ENCODE data around the gene NR3C1. TPM values are rescaled to one million over a fixed set of nuclear protein-coding genes. Genes with fewer than 3 reads are reported as not detected.

The NR3C1 gene
- total RNA-seq, 1 experiment from 2014 or later: 50.8 TPM

DNA sequence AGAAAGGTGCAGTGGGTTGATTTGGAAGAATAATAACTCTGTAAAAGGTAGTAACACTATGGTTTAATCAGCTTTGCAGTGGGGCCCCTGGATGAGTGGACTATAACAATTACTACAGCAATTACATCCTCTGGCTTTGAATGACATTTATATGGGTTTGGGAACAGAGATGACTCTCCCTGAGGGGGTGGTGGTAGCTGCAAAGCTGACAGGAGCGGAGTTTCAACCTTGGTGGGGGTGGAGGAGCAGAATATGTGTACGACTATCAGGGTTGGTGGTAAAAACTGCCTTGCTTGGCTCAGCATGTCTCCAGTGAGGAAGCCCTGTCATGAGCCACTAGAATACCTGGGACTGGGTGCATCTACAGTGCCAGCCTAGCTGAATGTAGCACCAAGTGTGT lies 28.3 kb upstream of the NR3C1 start:
- Histone ChIP-seq H3K9me3 (no peaks in the 10 kb centered on the region), H3K4me3 (no peak overlapping the region), H3K27me3 (no peaks in the 10 kb centered on the region), H3K36me3 (no peaks in the 10 kb centered on the region)
- no peak for DNase-seq

DNA sequence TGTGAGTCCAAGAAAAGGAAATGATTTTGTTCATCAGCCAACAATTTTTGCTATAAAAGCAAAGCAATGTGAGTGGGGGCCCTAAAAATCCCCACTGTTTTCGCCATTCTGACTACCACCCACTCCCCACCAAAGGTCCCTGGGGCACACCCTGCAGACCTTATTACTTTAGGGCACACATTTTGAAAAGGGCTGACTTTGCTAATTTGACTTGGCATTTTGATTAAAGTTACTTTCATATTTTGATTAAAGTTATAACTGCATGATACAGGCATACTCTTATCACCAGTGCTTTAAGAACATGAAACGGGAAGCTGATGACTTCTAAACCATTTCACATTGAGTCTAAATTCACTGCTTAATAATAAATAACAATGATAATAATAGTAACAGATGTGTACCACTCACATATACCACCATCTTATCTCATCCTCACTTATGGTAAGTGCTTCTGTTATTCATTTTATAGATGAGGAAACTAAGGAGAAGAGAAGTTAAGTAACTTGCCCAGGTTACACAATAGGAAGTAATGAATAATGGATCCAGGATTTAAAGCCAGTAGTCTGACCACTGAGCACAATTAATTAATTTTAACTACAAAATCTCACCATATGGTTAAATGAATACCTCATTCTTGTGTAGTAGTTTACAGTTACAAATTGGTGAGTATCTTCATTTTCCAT lies 25.4 kb upstream of the NR3C1 start:
- Histone ChIP-seq H3K4me3 (no peak overlapping the region), H3K36me3 (no peaks in the 10 kb centered on the region), H3K27me3 (no peaks in the 10 kb centered on the region), H3K9me3 (no peaks in the 10 kb centered on the region)
- no peak for DNase-seq

DNA sequence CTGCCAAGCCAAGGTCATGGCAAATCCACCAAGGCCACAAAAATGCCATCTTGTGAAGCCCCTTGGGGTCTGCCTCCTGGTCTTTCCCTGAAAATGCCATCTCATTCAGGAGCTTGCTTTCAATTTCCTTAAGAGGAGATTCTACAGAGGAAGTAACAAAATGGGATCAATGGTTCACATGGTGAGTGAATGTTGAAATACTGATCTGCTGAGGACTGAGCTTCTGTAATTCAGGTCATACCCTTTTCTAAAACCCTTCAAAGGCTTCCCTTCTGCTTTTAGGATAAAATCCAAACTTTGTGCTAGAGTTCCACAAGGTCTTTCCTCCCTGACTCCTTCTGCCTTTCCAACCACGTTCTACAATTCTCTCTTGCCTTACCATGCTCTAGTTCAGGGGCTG lies 24.7 kb upstream of the NR3C1 start:
- H3K27me3 ChIP-seq: no peaks in the 10 kb centered on the region
- no peaks in the 10 kb centered on the region for H3K36me3 ChIP-seq
- H3K4me3 ChIP-seq: no peak overlapping the region
- no peak for DNase-seq
- H3K9me3 ChIP-seq: peaks cover 2% of the 10 kb centered on the region; the same call in 1 of the 2 replicates

DNA sequence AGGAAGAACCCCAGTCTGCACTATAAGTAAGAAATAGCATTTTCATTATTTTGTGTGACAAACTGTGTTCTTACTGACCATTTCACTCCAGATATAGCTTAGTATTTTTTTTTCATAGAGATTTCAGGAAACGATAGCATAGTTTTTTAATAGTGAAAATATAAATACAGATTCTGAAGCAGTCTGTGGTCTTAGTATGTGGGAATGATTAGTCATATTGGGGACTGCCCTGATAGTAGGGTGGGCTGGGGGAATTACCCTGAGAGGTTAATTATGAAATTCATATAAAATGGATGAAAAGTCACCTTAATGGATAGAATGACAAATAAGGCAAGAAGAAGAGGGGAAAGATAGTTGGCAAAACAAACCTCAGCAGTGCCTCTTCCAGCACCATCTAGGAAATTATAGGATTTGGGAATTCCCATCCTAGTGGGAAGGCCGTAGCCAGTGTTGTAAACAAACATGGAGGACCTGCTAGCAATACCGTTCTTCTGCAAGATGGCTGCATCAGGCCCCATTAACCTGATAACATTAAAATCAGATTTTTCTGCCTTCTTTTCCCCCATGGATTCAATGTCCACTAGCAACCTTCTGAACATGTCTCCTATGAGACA lies 23.7 kb upstream of the NR3C1 start:
- no peak overlapping the region for H3K4me3 ChIP-seq
- no peaks in the 10 kb centered on the region for H3K36me3 ChIP-seq
- H3K9me3 ChIP-seq: peaks cover 2% of the 10 kb centered on the region; the same call in 1 of the 2 replicates
- DNase-seq: no peak
- H3K27me3 ChIP-seq: no peaks in the 10 kb centered on the region

DNA sequence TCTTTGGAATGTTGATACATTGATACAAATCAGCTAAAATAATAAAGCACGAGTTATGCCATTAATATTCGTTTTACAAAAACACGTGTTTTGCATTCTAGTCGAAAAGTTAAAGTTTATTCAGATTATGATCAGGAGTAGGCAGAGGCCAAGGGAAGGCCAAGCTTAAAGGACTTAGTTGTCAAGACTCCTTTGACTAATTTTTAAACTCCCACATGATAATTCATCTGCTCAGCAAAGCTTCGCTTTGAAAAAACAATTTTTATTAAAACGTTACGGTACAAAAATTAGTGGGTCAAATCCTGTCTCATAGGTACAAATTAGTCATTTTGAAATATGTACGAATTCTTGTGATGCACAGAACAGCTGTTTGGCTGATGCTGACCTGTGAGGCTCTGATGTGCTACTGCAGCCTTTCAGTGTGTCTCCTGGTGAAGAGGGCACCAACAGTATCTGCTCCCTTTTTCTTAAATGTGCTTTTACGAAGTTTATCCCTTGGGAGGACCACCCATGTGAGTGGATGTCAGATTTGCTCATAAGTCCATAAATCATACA lies 23.0 kb upstream of the NR3C1 start:
- H3K9me3 ChIP-seq: peaks cover 2% of the 10 kb centered on the region; the same call in 1 of the 2 replicates
- DNase-seq: no peak

DNA sequence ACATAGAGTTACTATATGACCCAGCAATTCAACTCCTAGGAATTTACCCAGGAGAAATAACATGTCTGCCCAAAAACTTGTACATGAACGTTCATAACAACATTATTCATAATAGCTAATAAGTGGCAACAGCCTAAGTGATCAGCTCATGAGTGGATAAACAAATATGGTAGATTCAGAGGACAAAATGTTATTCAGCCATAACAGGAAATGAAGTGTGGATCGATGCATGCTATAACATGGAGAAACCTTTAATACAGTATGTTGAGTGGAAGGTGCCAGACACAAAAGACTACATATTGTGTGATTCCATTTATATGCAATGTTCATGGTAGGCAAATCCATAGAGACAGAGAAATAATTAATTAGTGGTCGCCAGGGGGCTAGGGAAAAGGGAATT lies 22.3 kb upstream of the NR3C1 start:
- Histone ChIP-seq H3K9me3 (peaks cover 2% of the 10 kb centered on the region; the same call in 1 of the 2 replicates), H3K27me3 (no peaks in the 10 kb centered on the region), H3K4me3 (no peak overlapping the region), H3K36me3 (no peaks in the 10 kb centered on the region)
- no peak for DNase-seq

More for the DNA sequence above, 23.0 kb upstream of the NR3C1 start:
- no peaks in the 10 kb centered on the region for H3K27me3 ChIP-seq
- H3K4me3 ChIP-seq: no peak overlapping the region
- H3K36me3 ChIP-seq: no peaks in the 10 kb centered on the region

DNA sequence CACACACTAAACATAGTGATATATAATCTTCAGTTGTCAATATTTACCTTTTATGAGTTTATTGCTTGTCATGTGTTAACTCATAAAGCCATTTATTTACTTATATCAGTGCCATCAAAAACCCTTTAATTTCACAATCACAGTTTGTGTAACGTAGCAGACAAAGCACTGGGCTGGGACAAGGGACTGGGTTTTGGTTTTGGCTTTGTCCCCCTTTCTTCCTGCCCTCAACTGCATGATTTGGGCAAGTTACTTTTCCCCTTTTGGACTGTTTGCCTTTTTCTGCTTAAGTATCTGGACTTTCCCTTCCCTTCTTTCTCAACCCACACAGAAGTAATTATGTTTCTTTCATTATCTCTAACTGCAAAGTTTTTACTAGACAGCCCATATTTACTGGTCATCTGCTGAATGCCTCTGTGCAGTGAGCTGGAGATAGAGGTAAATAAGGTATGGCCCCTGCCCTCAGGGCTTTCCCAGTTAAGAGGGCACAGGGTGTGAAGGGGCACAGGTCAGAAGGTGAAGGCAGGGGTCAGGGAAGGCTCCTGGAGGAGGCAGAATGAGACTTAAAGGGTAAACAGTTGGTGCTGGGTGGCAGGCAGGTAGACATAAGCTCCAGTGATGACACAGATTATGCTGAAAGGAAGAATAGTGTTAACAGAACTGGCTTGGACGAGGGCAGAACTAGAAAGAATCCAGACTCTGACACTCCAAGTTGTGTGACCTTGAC lies 14.8 kb upstream of the NR3C1 start:
- H3K36me3 ChIP-seq: no peaks in the 10 kb centered on the region
- no peaks in the 10 kb centered on the region for H3K9me3 ChIP-seq
- H3K27me3 ChIP-seq: no peaks in the 10 kb centered on the region
- DNase-seq: no peak
- no peak overlapping the region for H3K4me3 ChIP-seq

DNA sequence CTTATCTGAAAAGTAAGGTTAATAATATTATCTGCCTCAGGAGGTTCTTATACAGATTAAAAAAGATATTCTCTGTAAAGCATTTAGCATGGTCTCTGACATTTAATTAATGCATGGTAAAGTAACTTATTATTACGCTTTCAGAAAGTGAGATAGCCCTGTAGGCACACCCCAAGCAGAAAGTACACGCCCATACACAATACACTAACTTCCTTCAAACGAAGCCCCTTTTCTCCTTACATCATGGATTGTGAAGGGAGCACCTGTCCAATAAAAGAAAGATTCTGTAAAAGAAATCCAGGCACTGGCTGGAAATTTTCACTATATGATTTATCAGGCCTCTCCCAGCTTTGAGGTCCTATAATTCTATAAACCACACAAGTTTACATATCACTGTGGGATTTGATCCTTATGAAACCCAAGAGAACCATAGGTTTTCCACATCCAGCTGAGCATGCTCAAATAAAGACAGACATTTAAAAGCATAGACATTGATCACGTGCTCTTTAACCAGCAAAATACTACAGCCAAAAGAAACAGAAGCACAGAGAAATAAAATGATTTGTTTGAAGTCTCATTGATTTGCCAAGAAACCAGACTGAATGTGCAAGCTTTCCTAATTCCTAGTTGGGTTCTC lies 14.1 kb upstream of the NR3C1 start:
- Histone ChIP-seq H3K27me3 (no peaks in the 10 kb centered on the region), H3K4me3 (no peak overlapping the region), H3K36me3 (no peaks in the 10 kb centered on the region), H3K9me3 (no peaks in the 10 kb centered on the region)
- no peak for DNase-seq

DNA sequence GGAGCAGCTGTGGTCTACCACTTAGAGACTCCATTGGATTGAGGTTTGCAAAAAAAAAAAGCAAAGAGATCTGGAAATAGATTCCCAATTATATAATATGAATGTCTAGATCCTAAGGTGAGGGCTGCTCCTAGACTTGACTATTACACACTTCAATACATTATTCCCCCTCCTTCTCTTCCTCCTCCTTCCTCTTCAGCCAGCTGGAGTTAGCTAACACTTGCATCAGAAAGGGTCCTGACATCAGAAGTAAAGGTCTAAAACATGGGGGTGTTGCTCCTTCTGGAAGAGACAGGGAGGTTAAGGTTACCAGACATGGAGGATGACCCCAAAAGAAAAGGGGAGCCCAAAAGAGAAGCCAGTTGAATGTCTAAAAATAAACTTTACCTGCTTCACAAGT lies 12.9 kb upstream of the NR3C1 start:
- Histone ChIP-seq H3K9me3 (no peaks in the 10 kb centered on the region), H3K36me3 (no peaks in the 10 kb centered on the region), H3K27me3 (no peaks in the 10 kb centered on the region), H3K4me3 (no peak overlapping the region)
- no peak for DNase-seq

DNA sequence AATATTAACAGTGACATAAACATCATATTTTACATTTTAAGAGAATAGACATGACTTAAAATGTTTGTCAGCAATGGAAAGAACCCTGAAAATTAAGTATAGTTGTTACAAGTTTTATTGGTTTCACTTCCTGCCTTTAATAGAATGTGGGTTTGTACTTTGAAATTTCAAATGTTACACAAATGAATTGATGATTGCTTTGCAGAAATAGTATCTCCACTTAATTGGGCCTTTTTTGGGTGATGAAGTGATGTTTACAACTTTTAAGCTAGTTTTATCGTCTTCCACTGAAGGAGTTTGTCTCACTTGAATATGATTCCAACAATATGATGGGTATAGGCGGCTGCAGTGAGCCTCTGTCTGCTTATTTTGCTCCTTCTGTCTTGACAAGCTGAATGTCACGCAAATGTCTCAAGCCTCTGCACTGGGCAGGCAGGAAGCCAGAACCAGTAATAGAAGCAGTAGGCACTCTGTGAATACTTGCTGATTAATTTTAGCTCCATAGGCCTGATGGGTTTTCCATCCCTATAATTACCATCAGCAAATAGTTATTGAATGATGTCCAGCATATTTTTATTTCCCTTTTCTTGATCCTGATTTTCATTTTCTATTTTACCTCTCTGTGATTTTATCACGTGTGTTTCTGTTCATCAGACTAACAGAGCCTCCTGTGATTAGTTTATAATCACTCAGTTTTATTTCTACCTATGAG lies 10.6 kb upstream of the NR3C1 start:
- Histone ChIP-seq H3K9me3 (no peaks in the 10 kb centered on the region), H3K4me3 (no peak overlapping the region), H3K27me3 (no peaks in the 10 kb centered on the region), H3K36me3 (no peaks in the 10 kb centered on the region)
- DNase-seq: no peak

DNA sequence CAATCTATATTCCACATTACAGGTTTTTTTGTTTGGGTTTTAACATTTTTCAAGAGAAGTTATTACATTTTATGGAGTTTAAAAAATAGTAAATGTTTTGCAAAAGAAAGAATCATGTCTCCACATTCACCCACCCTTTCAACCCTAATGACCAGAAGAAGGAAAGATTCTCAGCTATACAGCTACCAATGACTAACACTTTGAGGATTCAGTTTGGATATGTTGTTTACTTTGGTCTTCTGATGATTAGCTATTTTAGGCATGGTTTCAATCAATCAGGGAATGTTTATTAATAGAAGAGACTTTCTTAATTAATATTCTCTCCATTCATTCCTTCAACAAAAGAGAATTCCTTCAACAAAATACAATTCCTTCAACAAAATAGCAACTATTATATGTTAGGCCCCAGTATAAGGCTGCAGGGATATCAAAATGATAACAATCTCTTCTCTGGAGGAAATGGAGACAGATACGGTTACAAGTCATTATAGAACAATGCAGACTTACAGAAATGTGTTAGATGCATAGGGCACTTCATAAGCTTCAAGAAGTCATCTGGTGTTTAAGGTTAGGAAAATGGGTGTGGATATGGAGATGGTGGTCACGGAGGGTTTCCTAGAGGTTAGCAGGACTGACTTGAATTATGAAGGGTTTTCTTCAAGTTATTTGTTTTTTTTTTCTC lies 9.3 kb upstream of the NR3C1 start:
- H3K36me3 ChIP-seq: no peaks in the 10 kb centered on the region
- DNase-seq: no peak
- H3K9me3 ChIP-seq: no peaks in the 10 kb centered on the region
- H3K27me3 ChIP-seq: no peaks in the 10 kb centered on the region
- H3K4me3 ChIP-seq: no peak overlapping the region

DNA sequence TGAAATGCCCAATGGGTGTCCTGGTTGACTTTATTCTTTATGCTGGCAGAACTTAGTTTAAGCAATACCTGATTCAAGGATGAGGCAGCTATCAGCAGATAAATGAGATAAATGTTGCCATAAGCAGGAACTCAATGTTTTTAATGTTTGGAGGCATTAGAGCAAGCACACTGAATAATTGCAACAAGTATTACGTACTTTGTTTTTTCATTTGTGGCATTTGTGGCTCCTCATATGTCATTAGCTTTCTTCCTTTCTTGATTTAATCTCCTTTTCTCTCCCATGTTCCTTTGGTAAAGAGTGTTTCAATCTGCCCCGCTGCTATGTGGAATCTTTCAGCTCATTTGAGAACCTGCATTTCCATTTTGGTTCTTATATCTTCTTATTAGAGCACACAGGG lies 6.4 kb upstream of the NR3C1 start:
- DNase-seq: no peak
- Histone ChIP-seq H3K36me3 (no peaks in the 10 kb centered on the region), H3K9me3 (no peaks in the 10 kb centered on the region), H3K4me3 (no peak overlapping the region), H3K27me3 (no peaks in the 10 kb centered on the region)

DNA sequence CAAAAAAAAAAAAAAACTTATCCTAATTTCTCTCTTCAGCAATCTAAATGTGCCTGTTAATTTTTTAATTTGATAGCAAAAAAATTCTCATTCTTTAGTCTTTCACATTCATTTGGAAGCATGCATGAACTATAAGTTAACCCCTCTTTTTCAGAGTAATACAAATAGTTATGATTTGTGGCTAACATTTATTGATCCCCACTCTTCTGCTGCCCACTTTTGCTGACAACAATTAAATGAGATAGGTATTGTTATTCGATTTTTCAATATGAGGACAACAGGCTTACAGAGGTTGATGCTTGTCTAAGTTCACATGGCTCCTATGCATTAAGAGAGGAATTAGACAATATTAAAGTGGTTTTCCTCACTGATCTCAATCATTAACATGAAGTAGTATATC lies 2.9 kb upstream of the NR3C1 start:
- no peaks in the 10 kb centered on the region for H3K27me3 ChIP-seq
- H3K36me3 ChIP-seq: 0 out of 2 replicates have a peak, but pooled peaks cover 3% of the 10 kb centered on the region
- H3K9me3 ChIP-seq: no peaks in the 10 kb centered on the region
- DNase-seq: no peak
- peak overlapping the region; percentile 80 for H3K4me3 ChIP-seq

DNA sequence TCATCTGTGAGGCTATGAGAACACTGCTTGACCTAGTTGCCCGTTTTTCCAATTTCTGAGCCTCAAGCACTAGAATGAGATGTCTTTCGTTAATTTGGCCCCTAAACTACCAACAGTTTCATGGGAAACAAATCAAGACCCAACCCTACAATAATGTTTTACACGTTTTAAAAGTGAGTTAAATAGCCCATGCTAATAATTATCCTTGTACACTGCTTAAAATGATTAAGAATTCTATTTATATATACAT lies 2.3 kb upstream of the NR3C1 start:
- H3K27me3 ChIP-seq: no peaks in the 10 kb centered on the region
- peaks cover 6% of the 10 kb centered on the region for H3K36me3 ChIP-seq
- peak overlapping the region; percentile 80 for H3K4me3 ChIP-seq
- DNase-seq: no peak
- no peaks in the 10 kb centered on the region for H3K9me3 ChIP-seq

DNA sequence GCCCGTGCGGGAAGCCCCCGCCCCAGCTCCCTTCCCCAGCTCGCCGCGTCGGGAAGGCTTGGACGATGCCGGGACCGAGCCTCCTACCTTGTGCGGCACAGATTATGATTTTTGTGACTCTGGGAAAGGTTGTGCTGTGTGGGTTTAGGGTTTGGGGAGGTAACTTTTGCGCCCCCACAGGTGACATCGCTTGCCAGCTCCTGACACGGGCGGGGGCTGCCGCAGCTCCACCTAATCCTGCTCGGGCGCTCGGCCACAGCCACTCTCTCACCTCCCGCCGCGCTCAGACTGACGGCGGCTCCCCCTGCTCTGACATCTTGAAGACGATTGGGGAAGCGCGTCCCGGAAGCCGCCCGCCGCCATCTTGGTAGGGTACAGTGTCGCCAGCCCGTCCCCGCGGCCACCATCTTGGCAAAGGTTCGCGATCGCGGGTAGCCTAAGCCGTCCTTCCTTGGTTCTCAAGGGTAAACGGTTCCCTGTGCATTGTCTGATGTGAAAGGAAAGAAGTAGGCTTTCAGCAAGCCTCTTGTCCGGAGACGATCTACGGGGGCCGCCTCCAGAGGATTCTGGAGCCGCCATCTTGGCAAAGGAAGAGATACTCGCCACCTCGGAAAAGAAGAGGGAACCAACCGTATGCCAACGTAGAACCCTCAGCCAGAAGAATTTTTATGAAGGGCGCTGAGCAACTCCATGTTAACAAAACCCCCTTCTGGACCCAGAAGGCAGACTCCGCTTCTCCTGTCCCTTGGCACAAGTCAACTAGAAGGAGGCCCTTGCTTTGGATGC lies 1.8 kb upstream of the NR3C1 start:
- peak overlapping the region; percentile 80 for H3K4me3 ChIP-seq
- H3K36me3 ChIP-seq: peaks cover 12% of the 10 kb centered on the region
- DNase-seq: peak; percentile 97
- H3K27me3 ChIP-seq: no peaks in the 10 kb centered on the region
- no peaks in the 10 kb centered on the region for H3K9me3 ChIP-seq
